CD4-positive, alpha-beta T cell (primary cell): ENCODE results near the gene COG8. TPM values are rescaled to one million over a fixed set of nuclear protein-coding genes. Genes with fewer than 3 reads are reported as not detected.
A peak's percentile ranks its signal among the peaks of the same experiment; 100 is the strongest.

ENCODE experiments used
- ATAC-seq: fragments of 200-7000 bp; cut with Tn5 transposase; one replicate; pipeline ENCODE4 v1.10.0; 2022; ENCODE audit warnings: mild to moderate bottlenecking; ENCODE audit not compliant: poor library complexity
- CTCF ChIA-PET: fragments of 350-600 bp; sonication (Branson Sonifier 250); formaldehyde crosslinking; loops from one replicate; lab custom pipeline; 2021; ENCODE audit warnings: antibody characterized with exemption, inconsistent platforms; lab: Charles Lee
- POLR2A ChIA-PET: fragments of 350-600 bp; sonication (Branson Sonifier 250); formaldehyde crosslinking; loops from one replicate; lab custom pipeline; 2021; ENCODE audit warnings: antibody characterized with exemption, inconsistent platforms; lab: Charles Lee
- DNase-seq, 14 experiments: peaks; one replicate each; pipeline ENCODE4 v3.0.0-alpha.2; 2013 to 2020; ENCODE audit warnings: mixed read lengths in 2 of 14
- H3K27ac ChIP-seq, 2 donors: one replicate each; pipeline versions ENCODE4 v1.5.1 to v1.7.0; 2013; ENCODE audit warnings: low read length in 2 of 2, low read depth in 1 of 2, mild to moderate bottlenecking in 1 of 2
- H3K27me3 ChIP-seq, 2 experiments: 1 replicate in 1 of 2; 2 replicates in 1 of 2; pipeline versions ENCODE4 v1.6.1 to v1.7.0; 2013; ENCODE audit warnings: low read length in 2 of 2, control low read depth in 1 of 2, mild to moderate bottlenecking in 1 of 2, moderate library complexity in 1 of 2; ENCODE audit not compliant: insufficient read depth in 2 of 2, control insufficient read depth in 1 of 2
- H3K36me3 ChIP-seq: one replicate; pipeline ENCODE4 v1.6.1; 2013; ENCODE audit warnings: low read length, control low read depth; ENCODE audit not compliant: insufficient read depth
- H3K4me1 ChIP-seq: one replicate; pipeline ENCODE4 v1.6.1; 2013; ENCODE audit warnings: low read length, control low read depth; ENCODE audit not compliant: insufficient read depth
- H3K4me3 ChIP-seq: one replicate; pipeline ENCODE4 v1.5.1; 2013; ENCODE audit warnings: mild to moderate bottlenecking, low read length, moderate library complexity
- H3K9me3 ChIP-seq, 2 experiments: 1 replicate in 1 of 2; 2 replicates in 1 of 2; pipeline versions ENCODE4 v1.6.1 to v1.7.0; 2013; ENCODE audit warnings: low read length in 2 of 2, mild to moderate bottlenecking in 2 of 2, control low read depth in 1 of 2, moderate library complexity in 1 of 2; ENCODE audit not compliant: control insufficient read depth in 1 of 2, insufficient read depth in 1 of 2
- H3K27ac Mint-ChIP-seq: one replicate; pipeline ENCODE4 v1.8.0; 2020; ENCODE audit warnings: mixed read lengths
- H3K27me3 Mint-ChIP-seq: one replicate; pipeline ENCODE4 v1.8.0; 2021; ENCODE audit warnings: mixed read lengths
- H3K36me3 Mint-ChIP-seq: one replicate; pipeline ENCODE4 v1.8.0; 2021; ENCODE audit warnings: low read depth, mixed read lengths
- H3K4me1 Mint-ChIP-seq: one replicate; pipeline ENCODE4 v1.8.0; 2021; ENCODE audit warnings: low read depth, mixed read lengths
- H3K4me3 Mint-ChIP-seq: one replicate; pipeline ENCODE4 v1.8.0; 2020; ENCODE audit warnings: mild to moderate bottlenecking, mixed read lengths
- H3K9me3 Mint-ChIP-seq: one replicate; pipeline ENCODE4 v1.8.0; 2020; ENCODE audit warnings: mixed read lengths
- intact Hi-C, 2 experiments: fragments of 100-400 bp; cut with DNase I in 1 of 2; cut with micrococcal nuclease in 1 of 2; formaldehyde crosslinking; loops; one replicate each; pipeline versions ENCODE4 v1.15.1 to v1.9.0; 2023 to 2025; cut with DNase I, micrococcal nuclease
- total RNA-seq, 174 experiments: library from RNA in 2 of 174; stranded (reverse) in 2 of 174; gene quantifications; one replicate each; pipeline ENCODE4 v1.2.3 and lab custom pipeline; 2021 to 2026
- TF ChIP-seq, protein P1 (sequence below): fragments of 200-600 bp; IDR thresholded peaks from one replicate; pipeline ENCODE4 v1.8.0; 2022; ENCODE audit warnings: antibody characterized with exemption, mild to moderate bottlenecking

COG8 gene
- total RNA-seq, 2 experiments from 2014 or later: 18.4 to 19.3 TPM

DNA sequence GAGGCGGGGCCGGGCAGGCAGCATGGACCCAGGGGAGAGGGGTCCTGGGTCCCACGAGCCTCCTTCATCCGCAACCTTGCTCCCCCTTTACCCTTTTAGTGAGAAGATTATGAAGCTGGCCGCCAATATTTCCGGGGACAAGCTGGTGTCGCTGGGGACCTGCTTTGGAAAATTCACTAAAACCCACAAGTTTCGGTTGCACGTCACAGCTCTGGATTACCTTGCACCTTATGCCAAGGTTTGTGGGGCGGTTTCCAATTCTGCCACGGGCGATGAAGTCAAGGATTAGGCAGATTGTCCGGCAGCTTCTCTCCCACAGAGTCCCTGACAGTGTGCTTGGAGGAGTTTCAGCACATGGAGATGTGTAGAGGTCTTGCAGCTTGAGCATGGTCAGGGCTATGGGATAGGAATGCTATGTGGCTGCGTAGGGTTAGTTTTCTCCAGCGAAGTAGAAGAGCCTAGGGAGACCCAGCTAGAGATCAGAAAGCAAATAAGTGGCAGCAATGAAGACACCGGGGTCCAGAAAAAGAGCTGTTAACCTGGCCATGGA lies 806 bp upstream of the COG8 start:
- ATAC-seq (no peak), DNase-seq (no peak)
- peak overlapping the region; percentile 96 for H3K4me3 Mint-ChIP-seq
- intact Hi-C loops: loop anchor here in 1 of 2 experiments (2.0 kb wide), 1 partner anchor 45 kb away; no protein-coding TSS in a partner anchor
- H3K36me3 ChIP-seq: peaks cover 48% of the 10 kb centered on the region
- H3K4me1 ChIP-seq: peaks cover 29% of the 10 kb centered on the region
- H3K4me1 Mint-ChIP-seq: peaks cover 56% of the 10 kb centered on the region
- peaks cover 53% of the 10 kb centered on the region for H3K36me3 Mint-ChIP-seq
- no peaks in the 10 kb centered on the region for H3K27me3 Mint-ChIP-seq
- TF ChIP-seq, protein P1, sequence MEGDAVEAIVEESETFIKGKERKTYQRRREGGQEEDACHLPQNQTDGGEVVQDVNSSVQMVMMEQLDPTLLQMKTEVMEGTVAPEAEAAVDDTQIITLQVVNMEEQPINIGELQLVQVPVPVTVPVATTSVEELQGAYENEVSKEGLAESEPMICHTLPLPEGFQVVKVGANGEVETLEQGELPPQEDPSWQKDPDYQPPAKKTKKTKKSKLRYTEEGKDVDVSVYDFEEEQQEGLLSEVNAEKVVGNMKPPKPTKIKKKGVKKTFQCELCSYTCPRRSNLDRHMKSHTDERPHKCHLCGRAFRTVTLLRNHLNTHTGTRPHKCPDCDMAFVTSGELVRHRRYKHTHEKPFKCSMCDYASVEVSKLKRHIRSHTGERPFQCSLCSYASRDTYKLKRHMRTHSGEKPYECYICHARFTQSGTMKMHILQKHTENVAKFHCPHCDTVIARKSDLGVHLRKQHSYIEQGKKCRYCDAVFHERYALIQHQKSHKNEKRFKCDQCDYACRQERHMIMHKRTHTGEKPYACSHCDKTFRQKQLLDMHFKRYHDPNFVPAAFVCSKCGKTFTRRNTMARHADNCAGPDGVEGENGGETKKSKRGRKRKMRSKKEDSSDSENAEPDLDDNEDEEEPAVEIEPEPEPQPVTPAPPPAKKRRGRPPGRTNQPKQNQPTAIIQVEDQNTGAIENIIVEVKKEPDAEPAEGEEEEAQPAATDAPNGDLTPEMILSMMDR: no peak
- ChIA-PET CTCF (interaction anchor here (0.8 kb wide), 1 partner anchor 28 kb away, joined by 3 read pairs; no protein-coding TSS in a partner anchor), POLR2A (interaction anchor here (0.6 to 3.3 kb wide), 7 partner anchors 11 to 224 kb away, joined by 3 to 70 read pairs (median 4); partner anchors contain the start of genes PDF, SNTB2 and TERF2)
- peak overlapping the region; percentile 63 for H3K4me3 ChIP-seq
- H3K9me3 Mint-ChIP-seq: no peaks in the 10 kb centered on the region
- no peaks in the 10 kb centered on the region for H3K9me3 ChIP-seq
- peak overlapping the region; percentile 90 for H3K27ac Mint-ChIP-seq
- no peaks in the 10 kb centered on the region for H3K27me3 ChIP-seq
- peak overlapping the region; percentile 79 to 80 for H3K27ac ChIP-seq

DNA sequence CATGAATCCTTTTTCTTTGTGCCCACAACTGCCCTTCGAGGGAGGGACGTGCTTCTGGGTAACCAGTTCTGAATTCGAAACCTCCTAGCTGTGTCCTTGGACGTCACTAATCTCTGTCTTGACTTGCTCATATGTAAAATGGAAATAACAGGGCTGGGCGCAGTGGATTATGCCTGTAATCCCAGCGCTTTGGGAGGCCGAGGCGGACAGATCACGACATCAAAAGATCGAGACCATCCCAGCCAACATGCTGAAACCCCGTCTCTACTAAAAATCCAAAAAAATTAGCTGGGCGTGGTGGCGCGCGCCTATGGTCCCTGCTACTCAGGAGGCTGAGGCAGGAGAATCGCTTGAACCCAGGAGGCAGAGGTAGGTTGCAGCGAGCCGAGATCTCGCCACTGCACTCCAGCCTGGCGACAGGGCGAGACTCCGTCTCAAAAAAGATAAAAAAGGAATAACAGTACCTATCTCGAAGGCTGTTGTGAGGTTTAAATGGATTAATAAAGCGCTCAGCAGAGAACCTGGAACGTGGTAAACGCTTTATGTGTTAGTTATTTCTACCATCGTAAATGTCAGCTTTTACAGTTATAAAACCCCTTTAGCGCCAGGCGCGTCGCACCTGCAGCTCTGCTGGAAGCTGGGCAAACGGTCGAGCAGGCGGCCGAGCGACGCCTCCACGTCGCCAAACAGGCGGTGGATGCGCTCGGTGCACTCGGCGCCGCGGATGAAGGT lies 641 bp downstream of the COG8 start:
- intact Hi-C loops: loop anchor here (1.0 to 10.0 kb wide), 6 partner anchors 8 to 1186 kb away; partner anchors contain the start of genes PDF (in 2 of the 2), VPS4A (in 2 of the 2), CHTF8 (in 1 of the 2) and COG4 (in 1 of the 2)
- no peaks in the 10 kb centered on the region for H3K27me3 ChIP-seq
- ATAC-seq: no peak
- Mint-ChIP-seq H3K9me3 (no peaks in the 10 kb centered on the region), H3K4me1 (peaks cover 65% of the 10 kb centered on the region), H3K36me3 (peaks cover 66% of the 10 kb centered on the region), H3K4me3 (peak overlapping the region; percentile 96), H3K27ac (peak overlapping the region; percentile 90), H3K27me3 (no peaks in the 10 kb centered on the region)
- no peak for DNase-seq
- ChIA-PET CTCF (interaction anchor here (0.6 to 1.3 kb wide), 4 partner anchors 8 to 104 kb away, joined by 3 to 6 read pairs (median 4); partner anchors contain the start of gene PDF), POLR2A (interaction anchor here (0.7 to 3.3 kb wide), 7 partner anchors 10 to 415 kb away, joined by 3 to 70 read pairs (median 3); partner anchors contain the start of genes PDF and SNTB2)
- peak overlapping the region; percentile 76 to 80 for H3K27ac ChIP-seq
- peak overlapping the region; percentile 63 for H3K4me3 ChIP-seq
- H3K9me3 ChIP-seq: no peaks in the 10 kb centered on the region
- peaks cover 56% of the 10 kb centered on the region for H3K36me3 ChIP-seq
- peaks cover 31% of the 10 kb centered on the region for H3K4me1 ChIP-seq
- TF ChIP-seq, protein P1: no peak

DNA sequence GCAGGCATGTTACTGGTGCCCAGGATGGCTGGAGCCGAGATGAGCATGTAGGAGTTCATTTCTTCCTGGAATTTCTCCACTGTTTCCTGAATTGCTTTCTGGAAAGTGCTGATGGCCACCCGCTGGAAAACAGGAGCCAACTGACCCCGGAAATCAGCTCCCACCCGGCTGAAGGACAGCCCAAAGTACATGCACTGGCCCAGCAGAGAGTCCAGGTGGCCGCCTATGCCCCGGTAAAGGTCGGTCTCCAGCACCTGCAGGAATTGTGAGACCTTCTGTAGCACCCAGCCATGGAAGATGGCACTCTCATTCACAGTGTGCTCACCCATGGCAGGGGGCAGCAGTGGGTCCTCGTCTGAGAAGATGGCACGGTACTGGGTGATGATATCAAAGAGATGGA lies 4.7 kb downstream of the COG8 start:
- intact Hi-C loops: loop anchor here (10.0 kb wide), 3 partner anchors 50 to 1190 kb away; partner anchors contain the start of genes COG4 (in 1 of the 2), EXOSC6 (in 1 of the 2), SF3B3 (in 1 of the 2) and TERF2 (in 1 of the 2)
- POLR2A ChIA-PET: no interaction called here
- Histone ChIP-seq H3K9me3 (no peaks in the 10 kb centered on the region), H3K4me1 (peaks cover 27% of the 10 kb centered on the region), H3K27me3 (no peaks in the 10 kb centered on the region), H3K27ac (no peak overlapping the region), H3K36me3 (peaks cover 46% of the 10 kb centered on the region), H3K4me3 (no peak overlapping the region)
- Mint-ChIP-seq H3K4me3 (peak overlapping the region; percentile 2), H3K9me3 (no peaks in the 10 kb centered on the region), H3K4me1 (peaks cover 53% of the 10 kb centered on the region), H3K27ac (no peak overlapping the region), H3K27me3 (no peaks in the 10 kb centered on the region), H3K36me3 (peaks cover 46% of the 10 kb centered on the region)
- no peak for DNase-seq
- CTCF ChIA-PET: no interaction called here
- ATAC-seq: no peak
- TF ChIP-seq, protein P1: no peak
